Measurements from ENCODE around the gene AKR1C2.

The AKR1C2 gene

DNA sequence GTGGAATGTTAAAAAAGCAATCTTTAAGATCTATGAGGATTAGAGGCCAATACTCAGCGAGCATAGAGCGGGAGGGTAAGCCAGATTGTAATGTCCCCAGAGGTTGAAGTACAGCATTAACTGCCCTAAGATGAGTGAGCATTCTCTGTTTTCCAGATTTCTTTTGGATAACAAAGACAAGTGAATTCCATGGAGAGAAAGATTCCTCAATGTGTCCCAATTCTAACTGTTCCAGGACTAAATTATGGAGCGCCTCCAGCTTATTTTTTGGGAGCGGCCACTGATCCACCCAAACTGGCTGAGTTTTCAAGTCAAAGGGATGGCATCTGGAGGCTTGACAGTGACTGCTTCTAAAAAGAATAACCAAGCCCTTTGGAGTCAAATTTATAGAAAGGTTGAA lies 39.3 kb upstream of the AKR1C2 start:
- TF ChIP-seq, protein P1, sequence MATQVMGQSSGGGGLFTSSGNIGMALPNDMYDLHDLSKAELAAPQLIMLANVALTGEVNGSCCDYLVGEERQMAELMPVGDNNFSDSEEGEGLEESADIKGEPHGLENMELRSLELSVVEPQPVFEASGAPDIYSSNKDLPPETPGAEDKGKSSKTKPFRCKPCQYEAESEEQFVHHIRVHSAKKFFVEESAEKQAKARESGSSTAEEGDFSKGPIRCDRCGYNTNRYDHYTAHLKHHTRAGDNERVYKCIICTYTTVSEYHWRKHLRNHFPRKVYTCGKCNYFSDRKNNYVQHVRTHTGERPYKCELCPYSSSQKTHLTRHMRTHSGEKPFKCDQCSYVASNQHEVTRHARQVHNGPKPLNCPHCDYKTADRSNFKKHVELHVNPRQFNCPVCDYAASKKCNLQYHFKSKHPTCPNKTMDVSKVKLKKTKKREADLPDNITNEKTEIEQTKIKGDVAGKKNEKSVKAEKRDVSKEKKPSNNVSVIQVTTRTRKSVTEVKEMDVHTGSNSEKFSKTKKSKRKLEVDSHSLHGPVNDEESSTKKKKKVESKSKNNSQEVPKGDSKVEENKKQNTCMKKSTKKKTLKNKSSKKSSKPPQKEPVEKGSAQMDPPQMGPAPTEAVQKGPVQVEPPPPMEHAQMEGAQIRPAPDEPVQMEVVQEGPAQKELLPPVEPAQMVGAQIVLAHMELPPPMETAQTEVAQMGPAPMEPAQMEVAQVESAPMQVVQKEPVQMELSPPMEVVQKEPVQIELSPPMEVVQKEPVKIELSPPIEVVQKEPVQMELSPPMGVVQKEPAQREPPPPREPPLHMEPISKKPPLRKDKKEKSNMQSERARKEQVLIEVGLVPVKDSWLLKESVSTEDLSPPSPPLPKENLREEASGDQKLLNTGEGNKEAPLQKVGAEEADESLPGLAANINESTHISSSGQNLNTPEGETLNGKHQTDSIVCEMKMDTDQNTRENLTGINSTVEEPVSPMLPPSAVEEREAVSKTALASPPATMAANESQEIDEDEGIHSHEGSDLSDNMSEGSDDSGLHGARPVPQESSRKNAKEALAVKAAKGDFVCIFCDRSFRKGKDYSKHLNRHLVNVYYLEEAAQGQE (IDR thresholded peaks at IDR 0.05; ENCODE audit: insufficient read depth in 1 of 2, low read depth in 2 of 2, low read length in 2 of 2): no peak
- TF ChIP-seq TAF1 (IDR thresholded peaks at IDR 0.05; ENCODE audit: borderline replicate concordance, insufficient read depth, low read length) (no peak), SIN3A (IDR thresholded peaks at IDR 0.05; ENCODE audit: borderline replicate concordance, insufficient read depth, low read length) (no peak), POLR2AphosphoS5 (IDR thresholded peaks at IDR 0.05; ENCODE audit: low read depth, low read length) (no peak), FOXP2 (optimal IDR thresholded peaks at IDR 0.05; ENCODE audit: borderline replicate concordance, extremely low read depth, extremely low read length, insufficient read depth) (no peak)

DNA sequence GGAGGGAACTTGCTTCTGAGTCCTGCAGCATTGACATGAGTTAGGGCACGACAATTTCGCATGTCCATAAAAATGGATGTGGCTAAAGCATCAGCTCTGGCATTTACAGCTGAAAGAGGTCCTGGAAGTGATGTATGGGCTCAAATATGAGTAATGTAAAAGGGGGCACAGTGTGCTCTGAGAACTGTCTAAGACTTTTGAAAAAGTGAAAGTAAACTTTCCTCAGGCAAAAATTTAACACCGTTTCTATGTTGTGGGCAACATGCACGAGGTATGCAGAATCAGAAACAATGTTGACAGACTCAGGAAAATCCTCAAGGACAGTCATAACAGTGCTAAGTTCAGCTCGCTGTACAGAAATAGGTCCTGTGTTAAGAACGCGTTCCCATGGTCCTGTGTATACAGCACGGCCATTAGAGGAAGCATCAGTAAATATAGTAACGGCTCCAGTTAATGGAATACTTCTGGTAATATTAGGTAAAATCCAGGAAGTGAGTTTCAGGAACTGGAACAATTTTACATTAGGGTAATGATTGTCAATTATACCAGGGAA lies 37.9 kb upstream of the AKR1C2 start:
- no peak for TF ChIP-seq TAF1 (IDR thresholded peaks at IDR 0.05; ENCODE audit: borderline replicate concordance, insufficient read depth, low read length)

DNA sequence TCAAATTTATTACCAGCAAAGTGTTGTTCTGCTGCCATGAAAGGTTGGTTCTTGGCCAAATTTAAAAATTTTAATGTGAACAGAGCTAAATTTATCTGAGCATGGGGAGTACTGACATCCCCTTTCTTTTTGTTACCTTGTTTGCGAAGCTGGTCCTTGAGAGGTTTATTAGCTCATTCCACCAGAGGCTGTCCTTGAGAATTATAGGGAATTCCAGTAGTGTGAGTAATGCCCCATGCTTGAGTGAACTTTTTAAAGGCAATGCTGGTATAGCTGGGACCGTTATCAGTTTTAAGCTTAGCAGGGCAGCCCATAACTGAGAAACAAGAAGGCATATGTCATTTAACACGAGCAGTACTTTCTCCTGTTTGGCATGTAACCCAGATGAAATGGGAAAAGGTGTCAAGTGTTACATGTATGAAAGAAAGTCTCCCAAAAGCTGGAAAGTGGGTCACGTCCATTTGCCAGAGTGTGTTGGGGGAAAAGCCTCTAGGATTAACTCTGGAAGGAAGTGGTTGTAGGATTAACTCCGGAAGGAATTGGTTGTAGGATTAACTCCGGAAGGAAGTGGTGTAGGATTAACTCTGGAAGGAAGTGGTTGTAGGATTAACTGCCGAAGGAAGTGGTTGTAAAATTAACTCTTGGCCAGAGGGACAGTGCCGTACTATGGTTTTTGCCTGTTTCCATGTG lies 37.3 kb upstream of the AKR1C2 start:
- TF ChIP-seq TAF1 (IDR thresholded peaks at IDR 0.05; ENCODE audit: borderline replicate concordance, insufficient read depth, low read length): no peak
- TF ChIP-seq POLR2AphosphoS5 (IDR thresholded peaks at IDR 0.05; ENCODE audit: low read depth, low read length): no peak
- TF ChIP-seq, protein P1 (IDR thresholded peaks at IDR 0.05; ENCODE audit: insufficient read depth in 1 of 2, low read depth in 2 of 2, low read length in 2 of 2): no peak
- TF ChIP-seq FOXP2 (optimal IDR thresholded peaks at IDR 0.05; ENCODE audit: borderline replicate concordance, extremely low read depth, extremely low read length, insufficient read depth): no peak
- TF ChIP-seq SIN3A (IDR thresholded peaks at IDR 0.05; ENCODE audit: borderline replicate concordance, insufficient read depth, low read length): no peak

DNA sequence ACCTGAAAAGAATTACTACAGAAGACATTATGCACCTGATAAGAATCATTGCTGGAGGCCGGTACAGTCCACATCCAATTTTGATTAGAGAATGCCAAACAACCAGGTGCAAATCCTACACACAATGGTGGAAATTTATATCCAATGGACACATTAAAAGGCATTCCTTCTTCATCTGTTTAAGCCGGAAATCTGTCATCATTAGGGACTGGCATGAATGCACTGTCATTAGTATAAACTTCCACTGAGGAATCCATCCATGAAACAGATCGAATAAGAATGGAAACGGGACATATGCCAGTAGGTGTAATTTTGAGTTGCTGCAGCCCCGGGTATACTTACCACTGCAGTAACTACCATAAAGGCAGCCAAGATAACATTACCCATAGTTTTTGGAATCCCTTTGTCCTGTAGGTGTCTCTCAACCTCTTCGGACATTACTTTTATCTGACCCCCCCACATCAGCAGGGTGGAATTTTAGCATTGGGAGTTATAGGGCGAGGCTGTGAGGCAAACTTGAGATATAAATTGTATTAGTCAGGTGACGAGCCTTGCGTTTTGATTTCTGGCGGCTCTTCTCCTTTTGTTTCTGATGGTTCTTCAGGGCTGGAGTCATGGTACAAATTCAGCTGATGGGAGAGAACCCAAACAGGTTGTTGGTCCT lies 36.5 kb upstream of the AKR1C2 start:
- TF ChIP-seq, protein P1 (IDR thresholded peaks at IDR 0.05; ENCODE audit: insufficient read depth in 1 of 2, low read depth in 2 of 2, low read length in 2 of 2): no peak
- TF ChIP-seq POLR2AphosphoS5 (IDR thresholded peaks at IDR 0.05; ENCODE audit: low read depth, low read length): no peak
- TF ChIP-seq SIN3A (IDR thresholded peaks at IDR 0.05; ENCODE audit: borderline replicate concordance, insufficient read depth, low read length): no peak
- TF ChIP-seq FOXP2 (optimal IDR thresholded peaks at IDR 0.05; ENCODE audit: borderline replicate concordance, extremely low read depth, extremely low read length, insufficient read depth): no peak
- no peak for TF ChIP-seq TAF1 (IDR thresholded peaks at IDR 0.05; ENCODE audit: borderline replicate concordance, insufficient read depth, low read length)

- TF ChIP-seq POLR2AphosphoS5 (IDR thresholded peaks at IDR 0.05; ENCODE audit: low read depth, low read length) (no peak), SIN3A (IDR thresholded peaks at IDR 0.05; ENCODE audit: borderline replicate concordance, insufficient read depth, low read length) (no peak), TAF1 (IDR thresholded peaks at IDR 0.05; ENCODE audit: borderline replicate concordance, insufficient read depth, low read length) (no peak)
- TF ChIP-seq, protein P1 (IDR thresholded peaks at IDR 0.05; ENCODE audit: insufficient read depth in 1 of 2, low read depth in 2 of 2, low read length in 2 of 2): no peak
Measured at GRCh38 chr10:5038733-5039132, 35.1 kb upstream of the AKR1C2 start.
